GM19438 (cell line): ENCODE results near the gene C5orf34.

Experiments used
- ATAC-seq: cut with Tn5 transposase; IDR thresholded peaks from one replicate; pipeline ENCODE4 v1.9.1; 2021; ENCODE audit warnings: low read depth; ENCODE audit not compliant: unreplicated experiment

The C5orf34 gene

DNA sequence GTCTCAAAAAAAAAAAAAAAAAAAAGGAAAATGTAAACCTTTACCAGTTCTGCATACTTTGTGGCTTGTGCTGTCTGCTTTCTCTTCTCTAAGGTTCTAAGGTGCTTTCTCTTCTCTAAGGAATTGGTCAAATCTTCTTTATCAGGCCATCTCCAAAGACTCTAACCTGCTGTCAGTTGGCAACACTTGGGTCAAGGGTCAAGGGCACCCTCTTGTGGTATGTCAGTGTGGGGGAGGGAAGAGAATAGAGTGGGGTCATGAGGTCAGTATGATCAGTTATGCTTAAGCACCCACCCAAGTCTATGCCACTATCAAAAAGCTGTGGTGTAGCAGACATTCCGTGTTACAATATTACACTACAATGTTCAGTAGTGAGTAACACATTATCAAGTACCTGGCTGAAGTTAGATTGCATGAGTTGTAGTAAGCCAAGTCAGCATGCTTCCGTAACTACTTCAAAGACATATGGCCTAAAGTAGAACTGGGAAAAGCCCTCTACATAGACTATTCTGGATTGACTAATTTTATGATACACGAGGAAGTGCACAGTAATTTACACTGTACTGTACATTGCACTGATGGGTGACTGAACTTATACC, 77.8 kb downstream of the C5orf34 start:
- no peak for ATAC-seq
